Mucosa of stomach (tissue), 1 donor: ENCODE results near the gene RFX8.

Source experiments
- H3K27me3 ChIP-seq: one replicate; pipeline ENCODE4 v1.7.0; 2013; ENCODE audit warnings: mild to moderate bottlenecking, low read length; ENCODE audit not compliant: control insufficient read depth, insufficient read depth
- H3K36me3 ChIP-seq: one replicate; pipeline ENCODE4 v1.7.0; 2013; ENCODE audit warnings: low read length; ENCODE audit not compliant: control insufficient read depth, insufficient read depth
- H3K4me1 ChIP-seq: one replicate; pipeline ENCODE4 v1.7.0; 2013; ENCODE audit warnings: mild to moderate bottlenecking, low read length; ENCODE audit not compliant: control insufficient read depth, insufficient read depth
- H3K4me3 ChIP-seq: one replicate; pipeline ENCODE4 v1.7.0; 2013; ENCODE audit warnings: low read length
- H3K9ac ChIP-seq: one replicate; pipeline ENCODE4 v1.7.0; 2013; ENCODE audit warnings: mild to moderate bottlenecking, low read length, moderate library complexity
- H3K9me3 ChIP-seq: one replicate; pipeline ENCODE4 v1.7.0; 2013; ENCODE audit warnings: mild to moderate bottlenecking, low read length, moderate library complexity; ENCODE audit not compliant: control insufficient read depth
- donor health status: Pancreatic carcinoma.

The RFX8 gene

DNA sequence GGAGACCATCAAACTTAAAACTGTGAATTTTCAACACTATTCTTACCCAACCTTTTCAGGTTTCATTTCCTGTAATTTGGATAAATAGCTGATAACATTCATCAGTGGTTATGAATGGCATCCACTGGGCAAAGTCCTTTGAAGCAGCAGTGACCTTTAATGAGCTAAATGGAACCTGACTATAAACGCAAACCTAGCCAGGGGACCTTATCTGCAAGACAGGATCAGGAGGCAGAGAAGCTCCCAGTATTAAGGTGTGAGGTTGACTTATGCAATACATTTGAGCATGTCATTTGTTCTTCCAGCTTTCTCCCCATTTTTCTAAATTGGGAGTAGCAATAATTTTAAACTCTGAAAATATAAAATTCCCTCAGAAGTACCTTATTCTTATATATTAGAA, 126.0 kb downstream of the RFX8 start:
- H3K27me3 ChIP-seq: no peaks in the 10 kb centered on the region
- H3K9ac ChIP-seq: no peak overlapping the region
- H3K36me3 ChIP-seq: no peaks in the 10 kb centered on the region
- no peaks in the 10 kb centered on the region for H3K4me1 ChIP-seq
- H3K9me3 ChIP-seq: no peaks in the 10 kb centered on the region
- H3K4me3 ChIP-seq: no peak overlapping the region
